Pancreas (tissue), 10 donors: ENCODE data around the gene CCDC82. TPM values are rescaled to one million over a fixed set of nuclear protein-coding genes. Genes with fewer than 3 reads are reported as not detected.

ENCODE experiments used
- ATAC-seq, 4 donors: fragments of 200-7000 bp; cut with Tn5 transposase; one replicate each; pipeline versions ENCODE4 v1.8.0 to v1.9.1; 2020; ENCODE audit warnings: mild to moderate bottlenecking in 4 of 4, moderate library complexity in 4 of 4
- DNase-seq, 6 donors: peaks; one replicate each; pipeline ENCODE4 v3.0.0-alpha.2; 2020
- FAIRE-seq: peaks from 2 replicates; lab custom pipeline; 2012; peaks lifted over from hg19 to GRCh38; lab: Jason Lieb, UNC
- H3K27ac ChIP-seq, 4 donors: fragments of 200-600 bp; sonication (generic); 1 replicate in 3 of 4; 2 replicates in 1 of 4; pipeline versions ENCODE4 v1.5.0 to v1.8.0; 2020
- H3K27me3 ChIP-seq, 4 donors: fragments of 200-600 bp; one replicate each; pipeline ENCODE4 v1.8.0; 2021
- H3K36me3 ChIP-seq, 3 donors: fragments of 200-600 bp; sonication (generic) in 1 of 3; one replicate each; pipeline versions ENCODE4 v1.5.0 to v1.8.0; 2020 to 2021
- H3K4me1 ChIP-seq, 3 donors: fragments of 200-600 bp; one replicate each; pipeline ENCODE4 v1.8.0; 2021
- H3K4me3 ChIP-seq, 4 donors: fragments of 200-600 bp; sonication (generic) in 2 of 4; one replicate each; pipeline versions ENCODE4 v1.5.0 to v1.8.0; 2020 to 2021
- H3K9me3 ChIP-seq, 4 donors: fragments of 200-600 bp; one replicate each; pipeline ENCODE4 v1.8.0; 2021
- WGBS, 2 donors: extraction: QIAGEN DNeasy Blood & Tissue Kit; methylation state at CpG; one replicate each; pipeline ENCODE4 v1.1.7; 2013; 5-methylcytosine and 5-hydroxymethylcytosine counted together
- intact Hi-C, 3 donors: fragments of 100-400 bp; cut with DNase I; formaldehyde crosslinking; loops; one replicate each; pipeline versions ENCODE4 v1.11.1 to v1.14.2; 2022
- polyA plus RNA-seq, 2 donors: library from polyadenylated mRNA; stranded (reverse); fragments of 200-250 nt; gene quantifications; one replicate each; pipeline ENCODE4 v1.2.3, GENCODE V29; 2013
- total RNA-seq, 6 donors: library from RNA; stranded (reverse); fragmentation: NEBNext Ultra II Directional in 4 of 6; extraction: Animal tissue kit (Norgen Biotek cat#: 25700) in 4 of 6; gene quantifications; one replicate each; pipeline versions ENCODE4 v1.2.1 to v1.2.4, GENCODE V29; 2021 to 2023
- TF ChIP-seq, protein P1 (sequence below), 4 donors: fragments of 200-600 bp; sonication (generic) in 3 of 4; IDR thresholded peaks; one replicate each; pipeline versions ENCODE4 v1.5.0 to v1.8.0; 2021; ENCODE audit warnings: antibody characterized with exemption in 4 of 4
- donor health status: healthy with polysubstance abuse.
- donor health status: DM: no; HTN: no; CAD: no; lungs with moderate emphysema.
- donor health status: DM: no; HTN: no; CAD: no.
- donor health status: control.
- donor health status: control.
- donor health status: Bipolar disorder and iron deficiency.
- donor health status: DM: yes; HTN: yes; CAD: no.
- donor health status: DM: no; HTN: no; CAD: no.
- donor health status: DM: no; HTN: no; CAD: no.
- donor health status: DM: yes; HTN: yes; CAD: no.

The CCDC82 gene
- total and polyA plus RNA-seq, 8 donors = 5.5 to 18.2 (median 10.3) TPM

DNA sequence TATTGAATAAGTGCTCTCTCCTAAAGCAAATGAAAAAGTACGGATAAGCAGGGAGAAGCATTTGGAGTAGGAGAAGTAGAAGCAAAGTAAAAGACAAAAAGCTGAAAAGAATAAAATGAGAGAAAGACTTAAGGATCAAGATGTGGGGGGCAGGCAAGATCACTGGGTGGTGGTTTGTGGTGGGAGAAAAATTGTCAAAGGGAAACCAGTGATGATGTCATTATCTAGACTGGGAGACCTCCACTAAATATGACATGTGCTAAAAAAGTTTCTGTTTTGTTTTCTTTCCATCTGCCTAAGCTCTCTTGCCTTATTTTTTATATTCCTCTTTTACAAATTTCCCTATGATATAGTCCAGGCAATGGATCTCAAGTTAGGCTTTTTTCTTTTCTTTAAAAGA lies 31.9 kb downstream of the CCDC82 start:
- TF ChIP-seq, protein P1, sequence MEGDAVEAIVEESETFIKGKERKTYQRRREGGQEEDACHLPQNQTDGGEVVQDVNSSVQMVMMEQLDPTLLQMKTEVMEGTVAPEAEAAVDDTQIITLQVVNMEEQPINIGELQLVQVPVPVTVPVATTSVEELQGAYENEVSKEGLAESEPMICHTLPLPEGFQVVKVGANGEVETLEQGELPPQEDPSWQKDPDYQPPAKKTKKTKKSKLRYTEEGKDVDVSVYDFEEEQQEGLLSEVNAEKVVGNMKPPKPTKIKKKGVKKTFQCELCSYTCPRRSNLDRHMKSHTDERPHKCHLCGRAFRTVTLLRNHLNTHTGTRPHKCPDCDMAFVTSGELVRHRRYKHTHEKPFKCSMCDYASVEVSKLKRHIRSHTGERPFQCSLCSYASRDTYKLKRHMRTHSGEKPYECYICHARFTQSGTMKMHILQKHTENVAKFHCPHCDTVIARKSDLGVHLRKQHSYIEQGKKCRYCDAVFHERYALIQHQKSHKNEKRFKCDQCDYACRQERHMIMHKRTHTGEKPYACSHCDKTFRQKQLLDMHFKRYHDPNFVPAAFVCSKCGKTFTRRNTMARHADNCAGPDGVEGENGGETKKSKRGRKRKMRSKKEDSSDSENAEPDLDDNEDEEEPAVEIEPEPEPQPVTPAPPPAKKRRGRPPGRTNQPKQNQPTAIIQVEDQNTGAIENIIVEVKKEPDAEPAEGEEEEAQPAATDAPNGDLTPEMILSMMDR (IDR thresholded peaks at IDR 0.05) = no peak
- no peak overlapping the region for H3K4me3 ChIP-seq
- FAIRE-seq = no peak
- intact Hi-C loops = no loop called here
- no peak for ATAC-seq
- no peaks in the 10 kb centered on the region for H3K9me3 ChIP-seq
- no peaks in the 10 kb centered on the region for H3K27me3 ChIP-seq
- DNase-seq = no peak
- no peaks in the 10 kb centered on the region for H3K36me3 ChIP-seq
- H3K4me1 ChIP-seq = no peaks in the 10 kb centered on the region
- H3K27ac ChIP-seq = no peak overlapping the region
- 94 to 95% methylated on average over 1 of the region's 1 CpG for WGBS, 2 donors

DNA sequence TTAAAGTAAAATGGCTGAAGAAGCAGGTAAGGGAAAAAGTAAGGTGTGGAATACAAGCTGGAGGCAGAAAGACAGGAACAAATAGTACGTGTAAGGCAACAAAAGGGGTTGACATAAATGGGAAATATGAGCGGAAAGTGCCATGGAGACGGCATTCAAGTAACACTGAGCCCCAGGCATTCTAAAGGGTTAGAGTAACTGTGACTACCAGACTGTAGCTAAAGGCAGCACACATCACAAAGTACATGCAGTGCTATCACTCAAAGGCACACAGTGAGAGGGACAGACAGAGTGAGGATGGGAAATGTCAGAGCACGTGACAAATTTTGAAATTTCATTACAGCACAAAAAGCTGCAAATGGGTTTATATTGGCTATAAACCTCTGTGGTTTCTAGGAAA lies 32.9 kb downstream of the CCDC82 start:
- H3K4me1 ChIP-seq = no peaks in the 10 kb centered on the region
- ATAC-seq = no peak
- H3K27ac ChIP-seq = no peak overlapping the region
- H3K9me3 ChIP-seq = no peaks in the 10 kb centered on the region
- FAIRE-seq = no peak
- H3K36me3 ChIP-seq = no peaks in the 10 kb centered on the region
- DNase-seq = no peak
- TF ChIP-seq, protein P1 (IDR thresholded peaks at IDR 0.05) = no peak
- no peaks in the 10 kb centered on the region for H3K27me3 ChIP-seq
- intact Hi-C loops = no loop called here
- WGBS, 2 donors = 97 to 98% methylated on average over 4 of the region's 4 CpGs
- H3K4me3 ChIP-seq = no peak overlapping the region

DNA sequence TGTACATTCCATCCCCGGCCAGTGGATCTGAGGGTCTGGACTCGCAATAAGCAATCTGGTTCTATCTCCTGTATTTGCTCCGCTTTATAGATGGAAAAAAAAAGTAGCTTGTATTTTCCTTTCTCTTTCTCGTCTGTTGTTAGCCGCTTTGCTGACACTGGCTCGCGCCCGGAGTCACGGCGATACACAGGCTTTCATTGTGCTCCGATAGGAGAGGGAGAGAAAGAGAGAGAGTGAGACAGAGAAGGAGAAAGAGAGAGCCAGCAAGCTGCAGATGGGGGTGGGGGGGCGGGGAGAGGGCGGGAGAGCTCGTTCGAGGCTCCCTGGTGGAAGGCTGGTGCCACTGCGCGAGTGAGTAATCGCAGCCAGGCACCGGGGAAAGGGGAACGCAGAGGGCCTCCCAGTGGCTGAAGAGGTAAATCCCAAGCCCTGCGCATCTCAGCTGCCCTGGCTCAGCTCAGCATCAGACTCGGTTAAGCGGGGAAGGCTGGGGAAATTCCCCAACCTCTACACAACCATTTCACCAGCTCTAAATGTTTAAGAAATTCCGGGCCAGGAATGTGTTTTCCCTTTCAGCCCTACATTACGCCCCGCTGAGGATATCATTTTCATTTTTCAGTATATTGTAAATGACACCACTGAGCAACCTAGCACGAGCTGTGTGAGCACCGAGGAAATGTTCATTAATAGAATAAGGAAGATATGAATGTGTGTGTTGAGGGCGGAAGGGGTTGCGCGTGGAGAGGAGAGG lies 46.6 kb downstream of the CCDC82 start, which contains the start of gene MAML2:
Gene MAML2, minus strand, starts transcription at position 235 of the 751 bp plus-strand sequence. CDS start 1,300 bp downstream, outside the sequence.
- ATAC-seq (peak; percentile 93 to 98 (median 94)), DNase-seq (peak; percentile 85 to 94 (median 88)), FAIRE-seq (no peak)
- H3K9me3 ChIP-seq = no peaks in the 10 kb centered on the region
- no peaks in the 10 kb centered on the region for H3K27me3 ChIP-seq
- peaks cover 0 to 4% (median 0%) of the 10 kb centered on the region in 3 donors for H3K4me1 ChIP-seq
- H3K36me3 ChIP-seq = no peaks in the 10 kb centered on the region
- peak within 1 kb of the TSS; percentile 29 to 56 (median 40) for H3K4me3 ChIP-seq
- intact Hi-C loops = no loop called here
- H3K27ac ChIP-seq = peak within 1 kb of the TSS in 3 of 4 donors; percentile 42 to 78 (median 78)
- TF ChIP-seq, protein P1 (IDR thresholded peaks at IDR 0.05) = peak; percentile 81 to 94 (median 90)
- 3 to 4% methylated on average over 30 to 31 of the region's 31 CpGs for WGBS, 2 donors

DNA sequence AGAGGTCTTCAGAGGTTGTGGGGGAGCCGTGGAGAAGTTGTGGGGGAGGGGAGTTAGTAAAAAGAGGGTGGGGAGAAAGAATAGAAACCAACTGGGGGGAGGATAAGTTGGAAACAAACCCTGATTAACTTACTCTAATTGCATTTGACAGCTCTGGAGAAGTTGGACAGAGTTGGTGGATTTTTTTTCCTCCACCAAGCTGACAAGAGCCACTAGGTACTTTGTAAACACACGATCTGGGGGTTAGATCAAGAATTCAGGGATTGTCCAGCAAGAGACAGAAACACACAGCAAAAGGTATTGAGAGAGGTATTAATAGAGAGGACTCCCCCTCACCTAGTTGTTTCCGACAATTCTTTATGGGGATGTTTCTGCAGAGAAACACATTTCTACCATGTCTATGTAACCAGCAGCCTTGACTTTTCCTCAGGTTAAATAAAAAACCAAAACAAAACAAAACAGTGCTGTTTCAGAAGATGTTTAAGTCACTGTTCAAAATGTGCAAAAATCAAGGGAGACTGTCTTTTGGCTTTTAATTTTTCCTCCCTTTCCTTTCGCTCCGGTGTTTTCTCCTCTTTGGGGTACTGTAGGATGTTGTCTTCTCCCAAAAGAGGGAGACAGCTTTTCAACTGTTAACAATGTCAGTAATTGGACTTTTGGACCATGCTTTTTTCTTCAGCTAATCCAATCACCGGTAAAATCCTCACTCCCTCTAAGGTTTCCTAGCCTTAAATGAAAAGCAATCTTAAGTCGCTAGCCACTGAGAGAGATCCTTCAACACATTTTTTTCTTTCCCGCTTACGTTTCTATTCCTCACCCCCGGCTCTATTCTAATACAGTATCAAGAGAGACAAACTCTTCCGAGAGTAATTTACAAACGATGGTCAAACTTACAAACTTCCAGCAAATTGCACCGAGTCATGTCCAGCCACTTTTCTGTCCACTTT lies 47.4 kb downstream of the CCDC82 start:
- intact Hi-C loops = no loop called here
- no peaks in the 10 kb centered on the region for H3K36me3 ChIP-seq
- TF ChIP-seq, protein P1 (IDR thresholded peaks at IDR 0.05) = no peak
- WGBS, 2 donors = 3 to 4% methylated on average over 13 of the region's 13 CpGs
- no peak for DNase-seq
- FAIRE-seq = no peak
- H3K4me1 ChIP-seq = peaks cover 0 to 11% (median 7%) of the 10 kb centered on the region in 3 donors
- no peaks in the 10 kb centered on the region for H3K27me3 ChIP-seq
- peak in 2 of 4 donors; percentile 1 to 3 for ATAC-seq
- H3K9me3 ChIP-seq = no peaks in the 10 kb centered on the region
- H3K27ac ChIP-seq = peak overlapping the region; percentile 42 to 78 (median 60)
- H3K4me3 ChIP-seq = peak overlapping the region; percentile 29 to 56 (median 40)
